GM23338 (cell line): ENCODE measurements around the gene DCST2.

ENCODE experiments used
- CTCF ChIP-seq, 2 experiments: fragments of 200-600 bp in 1 of 2; sonication (generic) in 1 of 2; conservative IDR thresholded peaks; 2 replicates each; pipeline versions ENCODE4 v1.5.1 to v1.6.1; 2016 to 2017; ENCODE audit warnings: antibody characterized with exemption in 2 of 2, low read depth in 2 of 2, mild to moderate bottlenecking in 2 of 2, moderate library complexity in 1 of 2
- EZH2 ChIP-seq: fragments of 200-600 bp; sonication (generic); IDR thresholded peaks from one replicate; pipeline ENCODE4 v1.8.0; 2017; ENCODE audit warnings: antibody characterized with exemption, mild to moderate bottlenecking, low read depth; ENCODE audit not compliant: unreplicated experiment
- EZH2phosphoT487 ChIP-seq: fragments of 200-600 bp; sonication (generic); IDR thresholded peaks from one replicate; pipeline ENCODE4 v1.8.1; 2018; ENCODE audit warnings: antibody characterized with exemption; ENCODE audit not compliant: unreplicated experiment
- POLR2AphosphoS5 ChIP-seq: IDR thresholded peaks from 2 replicates; pipeline ENCODE4 v1.6.1; 2016; ENCODE audit warnings: antibody characterized with exemption, low read depth
- REST ChIP-seq: IDR thresholded peaks from one replicate; pipeline ENCODE4 v1.6.1; 2018; ENCODE audit warnings: antibody characterized with exemption; ENCODE audit not compliant: unreplicated experiment

GRCh38 chr1:155012026-155012546 lies 21.5 kb downstream of the DCST2 start:
- TF ChIP-seq EZH2 (no peak), CTCF (conservative IDR thresholded peaks at IDR 0.05; ENCODE audit: low read depth in 2 of 2) (no peak), EZH2phosphoT487 (no peak), POLR2AphosphoS5 (peak; percentile 62; the same call in 1 of the 2 replicates), REST (peak; percentile 22)
